GM12891 (cell line): ENCODE results near the gene MEPE.

Source experiments
- POLR2A ChIP-seq: IDR thresholded peaks from 2 replicates; pipeline ENCODE4 v1.6.1; 2011; ENCODE audit warnings: low read depth, low read length, control low read depth
- POLR2AphosphoS5 ChIP-seq: IDR thresholded peaks from 2 replicates; pipeline ENCODE4 v1.6.1; 2011; ENCODE audit warnings: low read depth, low read length, control low read depth
- POU2F2 ChIP-seq: IDR thresholded peaks from 2 replicates; pipeline ENCODE4 v1.6.1; 2011; ENCODE audit warnings: low read depth, mild to moderate bottlenecking, control low read depth, low read length, moderate library complexity
- TAF1 ChIP-seq: IDR thresholded peaks from 2 replicates; pipeline ENCODE4 v1.6.1; 2011; ENCODE audit warnings: low read depth, low read length, control low read depth

- no peak for TF ChIP-seq POLR2A
- no peak for TF ChIP-seq TAF1
- no peak for TF ChIP-seq POLR2AphosphoS5
- TF ChIP-seq POU2F2 = no peak
Observed at GRCh38 chr4:87839592-87839946, 6.8 kb downstream of the MEPE start.
